BJ (cell line): ENCODE data around the gene RSBN1. TPM values are rescaled to one million over a fixed set of nuclear protein-coding genes. Genes with fewer than 3 reads are reported as not detected.

Experiments
- CTCF ChIA-PET: fragments of 350-600 bp; formaldehyde crosslinking; extraction: SDS; loops from one replicate; lab custom pipeline; 2021; ENCODE audit warnings: antibody characterized with exemption, inconsistent platforms; lab: Yijun Ruan, JAX
- POLR2A ChIA-PET: fragments of 300-600 bp; sonication (Branson Sonifier 250); formaldehyde crosslinking; extraction: SDS; loops from one replicate; lab custom pipeline; 2021; ENCODE audit warnings: antibody characterized with exemption; lab: Charles Lee
- DNase-seq: peaks from one replicate; pipeline ENCODE4 v3.0.0-alpha.2; 2011; ENCODE audit warnings: low read depth
- H3K27me3 ChIP-seq: 2 replicates; pipeline ENCODE4 v1.6.0; 2011; ENCODE audit warnings: low read length; ENCODE audit not compliant: control insufficient read depth, insufficient read depth
- H3K36me3 ChIP-seq: 2 replicates; pipeline ENCODE4 v1.5.1; 2011; ENCODE audit warnings: low read length; ENCODE audit not compliant: control insufficient read depth, insufficient read depth
- H3K4me3 ChIP-seq: 2 replicates; pipeline ENCODE4 v1.5.1; 2011; ENCODE audit warnings: low read depth, mild to moderate bottlenecking, control low read depth, low read length
- CTCF ChIP-seq: IDR thresholded peaks from 2 replicates; pipeline ENCODE4 v1.5.1; 2011; ENCODE audit warnings: low read depth, mild to moderate bottlenecking, control low read depth, inconsistent platforms, low read length, moderate library complexity; ENCODE audit not compliant: insufficient read depth
- polyA plus RNA-seq: library from polyadenylated mRNA; depleted of rRNA; stranded (reverse); fragments of >200 nt; gene quantifications from 2 replicates; pipeline ENCODE4 v1.2.3, GENCODE V29; 2011

The RSBN1 gene
- polyA plus RNA-seq, 1 experiment: 4.0 TPM

GRCh38 chr1:113800487-113800886 lies 11.8 kb downstream of the RSBN1 start:
- no peak for TF ChIP-seq CTCF
- ChIA-PET POLR2A (no interaction called here), CTCF (no interaction called here)
- Histone ChIP-seq H3K27me3 (no peaks in the 10 kb centered on the region), H3K36me3 (peaks cover 1% of the 10 kb centered on the region; the same call in 1 of the 2 replicates), H3K4me3 (no peak overlapping the region)
- DNase-seq: no peak

- no peak for DNase-seq
- peaks cover 1% of the 10 kb centered on the region; the same call in 1 of the 2 replicates for H3K36me3 ChIP-seq
- no peaks in the 10 kb centered on the region for H3K27me3 ChIP-seq
- ChIA-PET POLR2A (no interaction called here), CTCF (interaction anchor here (1.5 kb wide), 1 partner anchor 15 kb away, joined by 4 read pairs; the partner anchor contains the start of gene RSBN1)
- H3K4me3 ChIP-seq: no peak overlapping the region
- TF ChIP-seq CTCF: no peak
Observed at GRCh38 chr1:113797472-113797871, 14.8 kb downstream of the RSBN1 start.

GRCh38 chr1:113793878-113794834 lies 18.1 kb downstream of the RSBN1 start:
- H3K4me3 ChIP-seq: no peak overlapping the region
- CTCF ChIA-PET: no interaction called here
- peaks cover 1% of the 10 kb centered on the region; the same call in 1 of the 2 replicates for H3K36me3 ChIP-seq
- DNase-seq: no peak
- TF ChIP-seq CTCF: no peak
- no peaks in the 10 kb centered on the region for H3K27me3 ChIP-seq
- POLR2A ChIA-PET: interaction anchor here (0.6 kb wide), 1 partner anchor 36 kb away, joined by 17 read pairs; no protein-coding TSS in a partner anchor

- no peaks in the 10 kb centered on the region for H3K27me3 ChIP-seq
- CTCF ChIA-PET: interaction anchor here (0.9 kb wide), 1 partner anchor 44 kb away, joined by 3 read pairs; no protein-coding TSS in a partner anchor
- H3K4me3 ChIP-seq: no peak overlapping the region
- DNase-seq: no peak
- peaks cover 1% of the 10 kb centered on the region; the same call in 1 of the 2 replicates for H3K36me3 ChIP-seq
- POLR2A ChIA-PET: interaction anchor here (0.5 kb wide), 1 partner anchor 93 kb away, joined by 3 read pairs; no protein-coding TSS in a partner anchor
- TF ChIP-seq CTCF: no peak
Observed at GRCh38 chr1:113792986-113793385, 19.3 kb downstream of the RSBN1 start.

GRCh38 chr1:113792471-113792870 lies 19.8 kb downstream of the RSBN1 start:
- H3K4me3 ChIP-seq: no peak overlapping the region
- POLR2A ChIA-PET: no interaction called here
- no peak for DNase-seq
- peaks cover 1% of the 10 kb centered on the region; the same call in 1 of the 2 replicates for H3K36me3 ChIP-seq
- CTCF ChIA-PET: interaction anchor here (0.6 to 0.9 kb wide), 2 partner anchors 32 to 44 kb away, joined by 3 read pairs; no protein-coding TSS in a partner anchor
- no peaks in the 10 kb centered on the region for H3K27me3 ChIP-seq
- TF ChIP-seq CTCF: no peak
